CD4-positive, alpha-beta T cell treated with Interleukin-21 for 1 hour (primary cell): ENCODE results near the gene DOLPP1.

ENCODE experiments used
- DNase-seq: peaks from one replicate; pipeline ENCODE4 v3.0.0-alpha.2; 2020

DOLPP1 gene

GRCh38 chr9:129068110-129068509 is 12.8 kb upstream of the DOLPP1 start:
- no peak for DNase-seq

DNA sequence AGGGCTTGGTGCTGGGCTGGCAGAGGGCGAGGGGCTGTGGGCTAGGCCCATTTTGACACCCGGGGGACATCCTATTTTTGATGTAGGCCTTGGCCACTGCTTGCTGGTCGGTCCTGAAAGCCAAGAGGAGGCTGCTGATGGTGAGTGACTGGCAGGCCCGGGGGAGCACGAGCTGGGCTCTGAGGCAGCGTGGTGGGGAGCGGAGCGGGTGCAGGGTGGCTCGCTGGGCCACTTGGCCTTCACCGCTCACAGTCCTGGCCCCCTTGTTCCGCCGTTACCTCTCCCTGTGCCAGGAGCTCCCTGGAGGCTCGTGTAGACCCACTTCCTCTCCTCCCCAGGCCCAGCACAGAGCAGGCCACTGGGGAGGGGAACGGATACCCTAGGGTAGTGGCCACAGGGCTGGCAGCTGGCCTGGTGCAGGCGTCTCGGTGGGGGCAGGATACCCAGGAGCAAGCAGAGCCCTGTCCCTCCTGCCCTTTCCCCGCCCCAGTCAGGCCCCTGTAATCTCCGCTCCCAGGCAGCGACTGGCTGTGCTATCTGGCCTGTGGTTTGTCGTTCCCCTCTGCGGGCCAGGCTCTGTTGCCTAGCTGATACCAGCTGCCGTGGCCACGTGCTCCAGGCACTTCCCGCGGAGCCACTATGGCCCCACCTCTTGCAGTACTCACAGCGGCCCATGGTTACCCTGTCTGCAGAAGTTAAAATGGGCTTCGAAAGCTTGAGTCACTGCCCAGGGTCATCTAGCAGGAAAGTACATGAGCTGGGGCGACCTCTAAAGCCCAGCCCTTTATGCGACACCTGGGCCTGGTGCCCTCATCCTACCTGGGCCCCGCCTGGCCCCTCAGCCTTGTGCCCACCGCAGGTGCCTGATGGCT is 11.7 kb upstream of the DOLPP1 start:
- DNase-seq, result peak; percentile 64

GRCh38 chr9:129069862-129070641 is 10.9 kb upstream of the DOLPP1 start:
- DNase-seq, result no peak

- DNase-seq, result no peak
Measured at GRCh38 chr9:129070696-129071525, 10.0 kb upstream of the DOLPP1 start.

DNA sequence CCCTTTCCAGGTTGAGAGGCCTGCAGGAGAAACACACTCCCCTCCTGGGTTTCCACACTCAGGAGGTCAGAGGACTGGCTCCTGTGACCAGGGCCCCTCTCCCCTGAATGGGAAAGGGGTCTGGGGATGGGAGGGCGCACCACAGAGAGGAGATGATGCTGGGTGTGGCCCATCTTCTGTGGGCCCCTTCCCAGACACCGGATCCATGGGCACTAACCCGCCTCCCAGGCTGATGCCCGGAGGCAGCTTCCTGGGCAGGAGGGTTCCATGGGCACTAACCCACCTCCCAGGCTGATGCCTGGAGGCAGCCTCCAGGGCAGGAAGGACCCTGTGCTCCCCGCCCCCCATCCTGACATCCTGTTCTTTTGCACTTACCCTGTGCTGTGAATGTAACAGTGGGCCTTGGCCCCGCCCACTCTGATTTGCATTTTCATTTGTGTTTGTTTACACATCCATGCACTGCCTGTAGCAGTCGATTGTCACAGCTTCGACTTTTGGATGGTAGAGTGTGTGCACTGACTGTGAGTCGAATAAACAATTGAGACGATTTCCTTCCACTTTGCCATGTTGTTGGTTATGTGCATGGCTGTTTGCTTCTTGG is 9.3 kb upstream of the DOLPP1 start:
- peak; percentile 12 for DNase-seq

DNA sequence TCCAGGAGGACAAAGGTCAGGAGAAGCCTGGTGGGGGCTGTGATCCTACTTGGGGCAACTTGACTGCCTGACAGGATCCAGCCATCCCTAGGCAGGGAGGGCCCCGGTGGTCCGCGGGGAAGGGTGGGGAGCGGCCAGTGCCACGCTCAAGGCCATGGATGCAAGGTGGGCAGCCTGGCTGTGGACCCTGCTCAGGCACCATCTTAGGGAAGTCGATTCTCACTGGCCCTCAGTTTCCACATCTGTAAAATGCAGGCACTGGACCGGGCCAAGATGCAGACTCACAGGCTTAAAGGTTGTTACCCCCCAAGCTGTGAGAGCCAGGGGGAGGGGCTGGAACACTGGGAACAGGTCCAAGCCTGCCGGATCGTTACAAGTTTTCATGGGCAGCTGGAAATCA is 8.7 kb upstream of the DOLPP1 start:
- DNase-seq, result no peak

DNA sequence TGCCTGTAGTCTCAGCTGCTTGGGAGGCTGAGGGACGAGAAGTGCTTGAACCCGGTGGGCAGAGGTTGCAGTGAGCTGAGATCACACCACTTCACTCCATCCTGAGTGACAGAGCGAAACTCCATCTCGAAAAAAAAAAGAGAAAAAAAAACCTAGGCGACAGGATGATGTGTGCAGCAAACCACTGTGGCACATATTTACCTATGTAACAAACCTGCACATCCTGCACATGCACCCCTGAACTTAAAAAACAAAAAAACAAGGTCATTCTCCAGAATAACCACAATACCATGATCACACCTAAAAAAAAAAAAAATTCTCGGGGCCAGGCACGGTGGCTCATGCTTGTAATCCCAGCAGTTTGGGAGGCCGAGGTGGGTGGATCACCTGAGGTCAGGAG is 7.5 kb upstream of the DOLPP1 start:
- peak; percentile 14 for DNase-seq

GRCh38 chr9:129074106-129074505 is 6.8 kb upstream of the DOLPP1 start:
- DNase-seq, result no peak

- no peak for DNase-seq
Measured at GRCh38 chr9:129075996-129076639, 4.8 kb upstream of the DOLPP1 start.

- no peak for DNase-seq
Measured at GRCh38 chr9:129076640-129077037, 4.3 kb upstream of the DOLPP1 start.

DNA sequence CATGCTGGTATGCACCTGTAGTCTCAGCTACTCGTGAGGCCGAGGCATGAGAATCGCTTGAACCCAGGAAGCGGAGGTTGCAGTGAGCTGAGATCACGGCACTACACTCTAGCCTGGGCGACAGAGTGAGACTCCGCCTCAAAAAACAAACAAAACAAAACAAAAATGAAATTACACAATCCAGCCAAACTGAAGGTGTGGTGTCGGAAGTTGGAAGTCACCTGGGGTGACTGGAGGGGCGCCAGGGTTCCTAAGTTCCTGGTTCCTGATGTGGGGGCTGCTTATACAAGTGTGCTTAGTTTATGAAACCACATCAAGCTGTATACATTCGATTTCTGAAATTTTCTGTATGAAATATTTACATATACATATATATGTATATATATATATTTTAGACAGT is 3.7 kb upstream of the DOLPP1 start:
- DNase-seq, result no peak

DNA sequence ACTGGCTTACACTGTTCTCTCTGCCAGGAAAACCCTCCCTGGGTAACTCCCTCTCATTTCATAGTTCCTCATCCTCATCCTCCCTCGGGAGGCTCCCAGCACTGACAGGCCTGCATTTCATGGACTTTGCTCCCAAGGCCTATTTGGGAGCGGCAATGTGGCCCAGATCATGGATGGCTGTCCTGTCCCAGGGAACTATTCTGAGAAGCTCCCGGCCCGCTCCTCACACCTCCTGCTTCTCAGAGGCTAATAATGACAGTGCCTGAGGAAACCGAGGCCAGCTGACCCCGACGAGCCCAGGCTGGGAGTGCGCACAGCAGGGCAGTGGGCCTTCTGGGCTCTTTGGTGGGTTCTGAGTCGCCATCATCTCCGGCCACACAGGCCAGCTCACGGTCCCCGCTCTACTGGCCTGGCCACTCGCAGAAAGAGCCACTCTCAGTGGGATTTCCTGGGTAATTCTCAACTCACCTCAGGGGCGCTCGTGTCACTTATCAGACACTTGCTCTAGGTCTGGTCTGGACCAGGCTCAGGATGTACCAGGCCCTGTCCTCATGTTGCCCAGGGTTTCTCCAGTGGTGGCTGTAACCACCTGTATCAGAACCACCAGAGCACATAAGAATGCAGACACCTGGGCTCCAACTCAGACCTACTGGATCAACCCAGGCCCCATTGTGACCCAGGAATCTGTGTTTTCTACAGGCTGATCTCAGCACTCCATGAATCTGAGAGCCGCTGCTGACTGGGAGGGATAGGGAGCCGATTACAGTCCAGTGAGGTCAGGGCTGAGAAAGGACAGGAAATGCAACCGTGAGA is 2.0 kb upstream of the DOLPP1 start:
- no peak for DNase-seq

DNA sequence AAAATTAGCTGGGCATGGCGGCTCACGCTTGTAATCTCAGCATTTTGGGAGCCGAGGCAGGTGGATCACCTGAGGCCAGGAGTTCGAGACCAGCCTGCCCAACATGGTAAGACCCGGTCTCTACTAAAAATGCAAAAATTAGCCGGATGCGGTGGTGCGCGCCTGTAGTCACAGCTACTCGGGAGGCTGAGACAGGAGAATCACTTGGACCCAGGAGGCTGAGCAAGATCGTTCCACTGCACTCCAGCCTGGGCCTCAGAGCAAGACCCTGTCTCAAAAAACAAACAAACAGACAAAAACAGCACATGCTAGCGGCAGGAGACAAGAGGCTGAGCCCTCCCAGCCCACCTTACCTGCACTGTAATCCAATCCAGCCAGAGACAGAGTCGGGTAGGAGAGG is 1.1 kb upstream of the DOLPP1 start:
- no peak for DNase-seq

DNA sequence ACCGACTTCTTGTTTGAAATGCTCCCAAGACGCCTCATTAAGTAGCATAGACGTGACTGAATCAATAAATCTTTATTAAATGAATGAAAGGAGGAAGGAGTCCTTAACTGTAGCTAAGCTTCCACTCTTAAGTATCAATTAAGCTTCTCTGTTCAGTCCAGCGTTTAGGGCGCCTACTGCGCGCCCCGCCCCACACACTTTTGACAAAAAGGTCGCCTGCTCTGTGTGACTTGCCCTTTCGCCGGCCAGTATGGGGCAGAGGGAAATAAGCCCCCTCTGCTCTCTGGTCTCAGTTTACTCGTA is 662 bp upstream of the DOLPP1 start:
- DNase-seq, result no peak

DNA sequence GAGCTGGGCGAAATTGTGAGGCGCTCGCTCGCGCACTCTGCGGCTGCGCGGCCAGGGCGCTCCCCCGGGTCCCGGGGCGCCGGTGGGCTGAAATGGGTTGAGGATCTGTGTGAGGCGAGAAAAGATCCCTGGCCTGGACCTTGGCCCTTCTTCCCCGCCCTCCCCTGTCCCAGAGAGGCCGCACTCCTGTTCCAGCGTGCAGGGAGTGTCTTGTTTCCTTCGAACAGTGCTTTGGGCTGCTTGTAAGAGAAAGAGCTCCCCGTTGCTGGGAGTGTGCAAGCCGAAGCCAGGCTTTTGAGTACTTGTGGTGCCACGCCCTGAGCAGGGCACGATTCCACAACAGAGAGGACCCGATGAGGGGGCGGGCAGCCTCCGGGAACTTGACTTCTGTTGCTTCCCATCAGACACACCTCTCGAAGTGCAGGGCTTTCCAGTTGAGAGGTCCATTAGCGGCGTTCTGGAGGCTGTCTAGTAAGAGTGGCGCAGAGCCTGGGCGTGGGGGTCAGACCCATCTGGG is 535 bp downstream of the DOLPP1 start:
- no peak for DNase-seq

DNA sequence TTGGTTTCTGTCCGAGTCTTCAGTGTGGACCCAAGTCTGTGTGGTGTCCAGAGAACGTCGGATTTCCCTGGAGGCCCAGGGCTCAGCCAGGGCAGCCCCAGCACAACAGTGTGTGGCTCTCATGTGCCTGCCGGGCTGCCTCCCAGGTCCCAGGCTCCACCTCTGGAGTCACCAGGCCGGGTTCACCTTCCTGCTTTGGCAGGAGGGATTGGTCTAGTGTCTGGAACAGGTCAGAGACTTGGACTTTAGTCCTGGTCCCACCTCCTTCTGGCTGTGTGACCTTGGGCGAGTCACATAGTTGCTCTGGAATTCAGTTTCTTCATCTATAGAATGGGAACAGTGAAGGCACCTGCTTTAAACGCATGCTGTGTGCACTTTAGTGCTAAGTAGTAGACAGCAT is 3.2 kb downstream of the DOLPP1 start:
- DNase-seq, result no peak

GRCh38 chr9:129089246-129089645 is 8.3 kb downstream of the DOLPP1 start:
- DNase-seq, result no peak

DNA sequence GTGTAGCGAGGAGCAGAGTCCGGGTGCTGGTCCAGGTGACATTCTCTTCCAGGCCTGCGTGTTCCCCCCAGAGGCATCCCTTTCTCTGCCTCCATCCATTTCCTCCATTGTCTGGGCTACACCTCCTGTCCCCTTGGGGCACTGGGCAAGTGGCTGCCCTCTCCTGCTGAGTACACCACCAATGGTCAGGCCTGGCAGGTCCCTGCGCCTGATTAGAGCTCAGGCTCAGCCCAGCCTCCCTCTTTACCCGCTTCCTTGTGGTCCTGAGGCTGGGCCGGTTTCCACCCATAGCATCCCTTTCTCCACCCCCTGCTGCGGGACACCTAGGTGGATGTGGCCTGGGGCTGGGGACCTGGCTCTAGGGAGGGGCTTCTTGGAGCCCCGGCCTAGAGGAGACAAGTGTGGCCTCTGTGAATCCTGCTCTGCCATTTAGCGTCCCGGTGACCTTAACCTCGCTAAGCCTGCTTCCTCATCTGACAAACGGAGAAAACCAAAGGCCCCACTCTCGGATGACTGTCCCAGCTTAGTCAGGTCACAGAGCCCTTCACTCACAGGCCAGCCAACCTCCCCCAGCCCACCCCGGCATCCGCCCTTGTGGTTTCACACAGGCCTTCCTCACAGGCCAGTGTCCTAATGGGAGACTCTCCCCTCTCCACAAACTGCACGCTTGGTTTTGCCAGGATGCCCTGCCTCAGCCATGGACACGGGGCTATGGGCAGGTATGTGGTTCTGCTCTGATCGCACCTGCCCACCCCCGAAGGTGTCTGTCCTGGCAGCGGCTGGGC is 12.9 kb downstream of the DOLPP1 start:
- no peak for DNase-seq

DNA sequence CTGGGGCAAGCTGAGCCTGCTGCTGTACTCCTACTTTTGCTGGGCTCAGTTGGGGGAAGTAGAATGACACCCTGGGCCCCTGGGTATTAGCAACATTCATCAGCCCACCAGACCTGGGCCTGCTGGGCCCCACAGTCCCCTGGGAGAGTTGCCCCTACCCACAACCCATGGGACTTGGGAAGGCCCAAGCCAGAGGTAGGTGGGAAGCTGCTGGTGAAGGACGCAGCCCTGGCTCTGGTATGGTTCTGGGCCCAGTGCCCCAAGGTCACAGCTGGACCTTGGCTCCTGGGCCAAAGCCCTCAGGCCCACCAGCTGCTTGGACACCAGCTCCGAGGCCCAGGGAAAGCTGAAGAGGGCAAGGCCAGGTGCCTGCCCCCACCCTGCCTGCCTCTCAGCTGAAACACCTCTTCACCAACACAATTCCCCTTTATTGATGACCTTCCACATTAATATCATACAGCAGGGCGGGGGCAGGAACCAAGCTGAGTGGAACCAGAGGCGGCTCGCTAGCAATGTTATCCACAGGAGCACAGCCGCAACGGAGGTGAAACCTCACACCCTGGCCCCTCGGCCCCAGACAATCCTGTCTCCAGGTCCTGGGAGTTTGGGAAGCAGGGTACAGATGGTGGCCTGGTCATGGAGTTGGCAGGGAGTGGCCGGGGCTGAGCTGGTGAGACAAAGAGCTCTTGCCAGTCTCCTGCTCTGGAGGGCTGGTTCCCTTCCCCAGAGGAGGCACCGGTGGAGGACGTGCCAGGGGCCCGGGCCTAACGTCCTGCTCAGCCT is 13.7 kb downstream of the DOLPP1 start:
- DNase-seq, result no peak

GRCh38 chr9:129095170-129095667 is 14.3 kb downstream of the DOLPP1 start:
- DNase-seq, result no peak
